ENCODE results near the gene TAF6. TPM values are rescaled to one million over a fixed set of nuclear protein-coding genes. Genes with fewer than 3 reads are reported as not detected.
A peak's percentile ranks its signal among the peaks of the same experiment; 100 is the strongest.

TAF6 gene
- total RNA-seq, 2 donors from 2014 or later: 46.3 to 69.1 TPM

GRCh38 chr7:100122067-100122466 lies 2.9 kb upstream of the TAF6 start:
- H3K4me1 Mint-ChIP-seq (ENCODE audit: low read depth in 2 of 2): peaks cover 29 to 41% of the 10 kb centered on the region in 2 donors
- DNase-seq (ENCODE audit: low spot score) (no peak), ATAC-seq (no peak)
- H3K27me3 Mint-ChIP-seq: no peaks in the 10 kb centered on the region
- H3K9me3 Mint-ChIP-seq: no peaks in the 10 kb centered on the region
- no peaks in the 10 kb centered on the region for H3K36me3 Mint-ChIP-seq
- H3K4me3 Mint-ChIP-seq: no peak overlapping the region
- no peak overlapping the region for H3K27ac Mint-ChIP-seq

- DNase-seq (ENCODE audit: low spot score) (no peak), ATAC-seq (no peak)
- Mint-ChIP-seq H3K27me3 (no peaks in the 10 kb centered on the region), H3K9me3 (no peaks in the 10 kb centered on the region), H3K27ac (peak overlapping the region; percentile 99), H3K4me3 (peak overlapping the region; percentile 95), H3K36me3 (no peaks in the 10 kb centered on the region), H3K4me1 (ENCODE audit: low read depth in 2 of 2) (peaks cover 33 to 36% of the 10 kb centered on the region in 2 donors)
Observed at GRCh38 chr7:100120733-100121036, 1.5 kb upstream of the TAF6 start.

- Mint-ChIP-seq H3K27ac (peak overlapping the region; percentile 99), H3K4me1 (ENCODE audit: low read depth in 2 of 2) (peaks cover 31 to 34% of the 10 kb centered on the region in 2 donors), H3K9me3 (no peaks in the 10 kb centered on the region), H3K27me3 (no peaks in the 10 kb centered on the region), H3K36me3 (no peaks in the 10 kb centered on the region), H3K4me3 (peak overlapping the region; percentile 95)
- ATAC-seq (peak; percentile 55 to 58), DNase-seq (ENCODE audit: low spot score) (no peak)
Observed at GRCh38 chr7:100119970-100120732, 993 bp upstream of the TAF6 start.

GRCh38 chr7:100118388-100119071 lies 628 bp downstream of the TAF6 start:
- peak overlapping the region; percentile 95 for H3K4me3 Mint-ChIP-seq
- peaks cover 22 to 31% of the 10 kb centered on the region in 2 donors for H3K4me1 Mint-ChIP-seq (ENCODE audit: low read depth in 2 of 2)
- ATAC-seq (no peak), DNase-seq (ENCODE audit: low spot score) (no peak)
- no peaks in the 10 kb centered on the region for H3K9me3 Mint-ChIP-seq
- no peaks in the 10 kb centered on the region for H3K27me3 Mint-ChIP-seq
- H3K27ac Mint-ChIP-seq: peak overlapping the region; percentile 99
- no peaks in the 10 kb centered on the region for H3K36me3 Mint-ChIP-seq

- no peaks in the 10 kb centered on the region for H3K36me3 Mint-ChIP-seq
- H3K4me3 Mint-ChIP-seq: no peak overlapping the region
- H3K4me1 Mint-ChIP-seq (ENCODE audit: low read depth in 2 of 2): peaks cover 14 to 25% of the 10 kb centered on the region in 2 donors
- H3K27ac Mint-ChIP-seq: no peak overlapping the region
- no peaks in the 10 kb centered on the region for H3K9me3 Mint-ChIP-seq
- H3K27me3 Mint-ChIP-seq: no peaks in the 10 kb centered on the region
- ATAC-seq (no peak), DNase-seq (ENCODE audit: low spot score) (no peak)
Observed at GRCh38 chr7:100115026-100115425, 4.1 kb downstream of the TAF6 start.

DNA sequence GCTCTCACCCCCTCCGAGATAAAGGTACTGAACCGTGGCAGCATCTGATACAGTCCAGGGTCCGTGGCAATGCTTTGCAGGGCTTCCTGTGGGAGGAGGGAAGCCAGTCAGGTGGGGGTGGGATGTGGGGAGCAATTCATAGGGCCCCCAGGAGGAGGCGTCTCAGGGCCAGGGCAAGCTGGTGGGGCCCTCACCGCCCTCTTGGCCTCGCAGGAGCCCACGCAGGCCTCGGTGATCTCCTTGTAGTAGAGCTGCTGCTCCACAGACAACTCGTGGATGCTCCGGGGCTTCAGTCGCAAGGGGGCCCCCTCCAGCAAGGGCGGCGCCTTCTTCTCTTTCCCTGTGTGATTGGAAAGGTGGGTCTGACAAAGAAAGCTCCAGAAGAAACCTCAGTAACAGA lies 7.2 kb downstream of the TAF6 start:
- H3K9me3 Mint-ChIP-seq: no peaks in the 10 kb centered on the region

DNA sequence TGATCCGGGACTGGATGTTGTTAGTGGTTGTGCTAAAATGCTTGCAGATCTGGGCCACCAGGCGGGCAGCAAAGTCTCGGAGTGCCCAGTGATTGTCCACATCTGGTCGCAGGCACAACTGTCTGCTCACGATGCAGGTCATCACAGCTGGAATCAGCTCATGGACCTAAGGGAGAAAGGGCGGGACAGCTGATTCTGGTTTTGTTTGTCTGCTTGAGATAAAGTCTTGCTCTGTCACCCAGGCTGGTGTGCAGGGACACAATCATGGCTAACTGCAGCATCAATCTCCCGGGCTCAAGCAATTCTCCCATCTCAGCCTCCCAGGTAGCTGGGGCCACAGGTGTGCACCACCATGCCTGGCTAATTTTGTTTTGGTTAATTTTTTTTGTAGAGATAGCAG lies 8.0 kb downstream of the TAF6 start:
- ATAC-seq: no peak

More for the DNA sequence above, 7.2 kb downstream of the TAF6 start:
- H3K27me3 Mint-ChIP-seq: no peaks in the 10 kb centered on the region
- H3K4me3 Mint-ChIP-seq: no peak overlapping the region
- no peaks in the 10 kb centered on the region for H3K36me3 Mint-ChIP-seq
- no peak for DNase-seq (ENCODE audit: low spot score)
- peaks cover 0 to 11% of the 10 kb centered on the region in 2 donors for H3K4me1 Mint-ChIP-seq (ENCODE audit: low read depth in 2 of 2)
- H3K27ac Mint-ChIP-seq: no peak overlapping the region
- ATAC-seq: no peak

DNA sequence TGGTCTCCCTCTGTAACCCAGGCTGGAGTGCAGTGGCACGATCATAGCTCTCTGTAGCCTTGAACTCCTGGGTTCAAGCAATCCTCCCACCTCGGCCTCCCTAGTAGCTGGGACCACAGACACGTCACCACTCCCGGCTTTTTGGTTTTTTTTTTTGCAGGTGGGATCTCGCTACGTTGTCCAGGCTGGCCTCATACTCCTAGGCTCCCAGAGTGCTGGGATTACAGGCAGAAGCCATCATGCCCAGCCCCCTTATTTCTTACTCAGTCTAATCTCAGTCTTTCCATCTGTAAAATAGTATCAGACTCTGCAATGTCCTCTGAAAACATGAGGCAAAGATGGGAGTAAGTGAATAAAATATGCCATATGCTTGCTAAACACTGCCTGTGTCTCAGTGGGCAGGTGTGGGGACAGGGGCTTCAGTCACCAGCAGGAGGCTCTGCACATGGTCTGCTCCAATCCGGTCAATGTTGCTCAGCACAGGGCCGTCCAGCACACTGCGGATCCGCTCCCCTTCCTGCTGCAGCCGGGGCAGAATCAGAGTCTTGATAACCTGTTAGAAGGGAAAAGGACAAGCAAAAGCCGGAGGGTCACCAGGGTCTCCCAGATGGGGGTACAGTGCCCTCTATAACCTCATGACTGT lies 9.5 kb downstream of the TAF6 start:
- no peaks in the 10 kb centered on the region for H3K27me3 Mint-ChIP-seq
- H3K4me3 Mint-ChIP-seq: no peak overlapping the region
- no peaks in the 10 kb centered on the region for H3K36me3 Mint-ChIP-seq
- peaks cover 0 to 3% of the 10 kb centered on the region in 2 donors for H3K4me1 Mint-ChIP-seq (ENCODE audit: low read depth in 2 of 2)
- H3K9me3 Mint-ChIP-seq: no peaks in the 10 kb centered on the region
- H3K27ac Mint-ChIP-seq: no peak overlapping the region
- ATAC-seq: no peak
- DNase-seq (ENCODE audit: low spot score): no peak

More for the DNA sequence above, 8.0 kb downstream of the TAF6 start:
- DNase-seq (ENCODE audit: low spot score): no peak
- H3K36me3 Mint-ChIP-seq: no peaks in the 10 kb centered on the region
- no peak overlapping the region for H3K27ac Mint-ChIP-seq
- no peaks in the 10 kb centered on the region for H3K9me3 Mint-ChIP-seq
- no peaks in the 10 kb centered on the region for H3K27me3 Mint-ChIP-seq
- peaks cover 0 to 8% of the 10 kb centered on the region in 2 donors for H3K4me1 Mint-ChIP-seq (ENCODE audit: low read depth in 2 of 2)
- no peak overlapping the region for H3K4me3 Mint-ChIP-seq

GRCh38 chr7:100107890-100108289 lies 11.3 kb downstream of the TAF6 start:
- Mint-ChIP-seq H3K27me3 (no peaks in the 10 kb centered on the region), H3K36me3 (no peaks in the 10 kb centered on the region), H3K27ac (no peak overlapping the region), H3K4me1 (ENCODE audit: low read depth in 2 of 2) (peaks cover 0 to 5% of the 10 kb centered on the region in 2 donors), H3K9me3 (no peaks in the 10 kb centered on the region), H3K4me3 (no peak overlapping the region)
- no peak for ATAC-seq
- DNase-seq (ENCODE audit: low spot score): no peak

DNA sequence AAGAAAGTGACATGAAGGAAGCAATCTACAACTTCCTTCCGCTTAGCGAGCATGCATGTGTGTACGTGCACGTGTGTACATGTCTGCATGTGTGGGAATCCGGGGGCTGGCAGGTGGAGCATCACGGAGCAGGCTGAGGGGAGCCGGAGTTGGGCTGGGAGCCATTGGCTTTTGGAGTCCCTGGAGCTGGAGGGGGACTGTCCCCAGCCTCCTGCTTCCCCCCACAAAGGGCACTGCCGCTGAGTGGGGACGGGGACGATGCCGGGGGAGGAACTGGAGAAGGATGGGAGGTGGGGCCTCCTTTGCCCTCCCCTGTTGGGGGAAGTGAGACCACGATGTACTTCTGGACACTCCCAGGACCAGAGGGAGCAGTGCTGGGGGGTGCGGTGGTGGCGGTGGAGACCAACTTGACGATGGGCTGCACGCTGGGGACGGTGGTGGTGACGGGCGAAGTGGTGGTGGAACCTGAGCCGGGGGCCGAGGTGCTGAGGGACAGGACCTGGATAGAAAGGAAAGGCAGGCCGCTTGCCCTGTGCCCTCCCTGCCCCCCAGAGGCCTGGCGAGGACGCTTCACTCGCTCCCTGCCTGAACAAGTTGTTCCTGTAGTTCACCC lies 11.9 kb downstream of the TAF6 start:
- Mint-ChIP-seq H3K9me3 (no peaks in the 10 kb centered on the region), H3K36me3 (no peaks in the 10 kb centered on the region), H3K27me3 (no peaks in the 10 kb centered on the region), H3K27ac (no peak overlapping the region), H3K4me3 (no peak overlapping the region), H3K4me1 (ENCODE audit: low read depth in 2 of 2) (peaks cover 5 to 9% of the 10 kb centered on the region in 2 donors)
- no peak for ATAC-seq
- no peak for DNase-seq (ENCODE audit: low spot score)

DNA sequence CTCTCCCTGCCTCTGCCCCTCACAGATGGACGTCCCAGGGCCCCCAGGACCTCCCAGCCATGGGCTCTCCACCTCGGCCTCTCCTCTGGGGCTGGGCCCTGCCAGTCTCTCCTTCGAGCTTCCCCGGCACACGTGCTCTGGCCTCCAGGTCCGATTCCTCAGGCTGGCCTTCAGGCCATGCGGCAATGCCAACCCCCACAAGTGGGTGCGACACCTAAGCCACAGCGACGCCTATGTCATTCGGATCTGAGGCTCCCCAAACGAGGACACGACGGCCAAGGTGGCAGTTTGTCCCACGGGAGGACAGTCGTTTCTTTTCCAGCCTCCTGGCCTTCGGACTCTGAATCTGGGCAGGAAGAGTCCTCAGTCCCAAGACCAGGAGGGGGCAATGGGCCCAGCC lies 12.5 kb downstream of the TAF6 start:
- H3K4me3 Mint-ChIP-seq: no peak overlapping the region
- DNase-seq (ENCODE audit: low spot score): no peak

GRCh38 chr7:100105534-100105933 lies 13.6 kb downstream of the TAF6 start:
- H3K27ac Mint-ChIP-seq: no peak overlapping the region
- no peaks in the 10 kb centered on the region for H3K36me3 Mint-ChIP-seq
- DNase-seq (ENCODE audit: low spot score): no peak
- H3K4me3 Mint-ChIP-seq: no peak overlapping the region
- H3K27me3 Mint-ChIP-seq: no peaks in the 10 kb centered on the region
- peaks cover 9 to 13% of the 10 kb centered on the region in 2 donors for H3K4me1 Mint-ChIP-seq (ENCODE audit: low read depth in 2 of 2)
- no peak for ATAC-seq
- no peaks in the 10 kb centered on the region for H3K9me3 Mint-ChIP-seq

More for the DNA sequence above, 12.5 kb downstream of the TAF6 start:
- H3K9me3 Mint-ChIP-seq: no peaks in the 10 kb centered on the region
- ATAC-seq: no peak
- H3K4me1 Mint-ChIP-seq (ENCODE audit: low read depth in 2 of 2): peaks cover 5 to 9% of the 10 kb centered on the region in 2 donors
- H3K27ac Mint-ChIP-seq: no peak overlapping the region
- no peaks in the 10 kb centered on the region for H3K36me3 Mint-ChIP-seq
- no peaks in the 10 kb centered on the region for H3K27me3 Mint-ChIP-seq

DNA sequence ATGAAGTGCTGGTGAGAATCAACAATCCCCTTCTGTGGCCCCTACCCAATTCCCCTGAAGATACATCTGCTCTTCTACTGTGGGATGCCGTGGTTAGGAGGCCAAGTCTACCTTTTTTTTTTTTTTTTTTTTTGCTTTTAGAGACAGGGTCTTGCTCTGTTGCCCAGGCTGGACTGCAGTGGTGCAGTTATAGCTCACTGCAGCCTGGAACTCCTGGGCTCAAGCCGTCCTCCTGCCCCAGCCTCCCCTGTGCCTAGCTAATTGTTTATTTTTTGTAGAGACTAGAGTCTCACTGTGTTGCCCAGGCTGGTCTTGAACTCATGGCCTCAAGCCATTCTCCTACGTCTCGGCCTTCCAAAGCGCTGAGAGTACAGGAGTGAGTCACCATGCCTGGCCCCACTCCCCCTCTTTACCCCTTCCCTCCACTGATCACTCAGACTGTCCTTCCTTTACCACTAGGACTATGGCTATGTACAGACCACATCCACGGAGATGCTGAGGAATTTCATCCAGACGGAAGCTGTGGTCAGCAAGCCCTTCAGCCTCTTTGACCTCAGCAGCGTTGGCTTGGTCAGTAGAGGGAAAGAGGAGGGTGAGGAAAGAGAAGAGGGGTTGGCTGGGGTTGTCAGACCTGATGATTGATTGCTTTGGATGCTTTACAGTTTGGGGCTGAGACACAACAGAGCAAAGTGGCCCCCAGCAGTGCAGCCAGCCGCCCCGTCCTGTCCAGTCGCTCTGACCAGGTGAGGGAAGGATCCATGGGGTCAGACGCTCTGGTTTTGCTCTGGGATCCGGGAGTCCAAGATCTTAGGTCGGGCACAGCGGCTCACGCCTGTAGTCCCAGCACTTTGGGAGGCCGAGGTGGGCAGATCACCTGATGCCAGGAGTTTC lies 16.0 kb downstream of the TAF6 start:
- ATAC-seq: no peak
- Mint-ChIP-seq H3K9me3 (no peaks in the 10 kb centered on the region), H3K4me3 (peak overlapping the region; percentile 88), H3K27me3 (no peaks in the 10 kb centered on the region), H3K4me1 (ENCODE audit: low read depth in 2 of 2) (peaks cover 30% of the 10 kb centered on the region in 2 donors), H3K27ac (peak overlapping the region; percentile 92 to 93), H3K36me3 (peaks cover 21% of the 10 kb centered on the region)
- no peak for DNase-seq (ENCODE audit: low spot score)

Data from natural killer cell treated with Interleukin-12 subunit alpha and Interleukin-12 subunit beta and Interleukin-15 and Interleukin-18, amount 100 ng/mL, for 72 hours (primary cell).